SKM-1 treated with dmso at 0.1 percent for 144 hours (cell line): ENCODE results near the gene C16orf95.
"Not testable (repeated sequence)": the region's sequence is repeated elsewhere in the genome, so short reads cannot be mapped to it uniquely, and the experiment has no call there.

Experiments
- DNase-seq: peaks from one replicate; lab custom pipeline; 2025; ENCODE audit not compliant: unreplicated experiment; lab: John Stamatoyannopoulos, UW

Gene C16orf95

DNA sequence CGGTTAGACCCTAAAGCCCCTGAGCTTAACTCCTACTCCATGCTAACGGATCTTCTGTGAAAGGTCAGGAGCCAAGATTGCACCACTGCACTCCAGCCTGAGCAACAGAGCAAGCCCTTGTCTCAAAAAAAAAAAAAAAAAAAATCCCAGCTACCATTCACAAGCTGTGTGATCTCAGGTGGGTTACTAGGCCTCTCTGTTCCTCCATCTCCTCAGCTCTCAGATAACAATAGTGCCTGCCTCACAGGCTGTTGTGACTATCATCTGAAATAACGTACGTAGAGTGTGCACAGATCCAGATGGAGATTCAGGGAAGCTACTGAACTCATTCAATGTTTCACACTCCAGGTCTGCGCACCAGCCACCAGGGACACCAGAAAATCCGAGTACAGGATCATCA is 57.8 kb downstream of the C16orf95 start:
- DNase-seq, result no peak

GRCh38 chr16:87258653-87259052 is 58.5 kb downstream of the C16orf95 start:
- not testable (repeated sequence) for DNase-seq

- no peak for DNase-seq
These were observed 61.3 kb downstream of the C16orf95 start for GRCh38 chr16:87255866-87256265.

- DNase-seq, result no peak
These were observed 62.5 kb downstream of the C16orf95 start for GRCh38 chr16:87254734-87255133.

- DNase-seq, result no peak
These were observed 62.9 kb downstream of the C16orf95 start for GRCh38 chr16:87254296-87254695.

- no peak for DNase-seq
These were observed 63.7 kb downstream of the C16orf95 start for GRCh38 chr16:87253536-87253935.
